ENCODE results near the gene MEX3D.

DNA sequence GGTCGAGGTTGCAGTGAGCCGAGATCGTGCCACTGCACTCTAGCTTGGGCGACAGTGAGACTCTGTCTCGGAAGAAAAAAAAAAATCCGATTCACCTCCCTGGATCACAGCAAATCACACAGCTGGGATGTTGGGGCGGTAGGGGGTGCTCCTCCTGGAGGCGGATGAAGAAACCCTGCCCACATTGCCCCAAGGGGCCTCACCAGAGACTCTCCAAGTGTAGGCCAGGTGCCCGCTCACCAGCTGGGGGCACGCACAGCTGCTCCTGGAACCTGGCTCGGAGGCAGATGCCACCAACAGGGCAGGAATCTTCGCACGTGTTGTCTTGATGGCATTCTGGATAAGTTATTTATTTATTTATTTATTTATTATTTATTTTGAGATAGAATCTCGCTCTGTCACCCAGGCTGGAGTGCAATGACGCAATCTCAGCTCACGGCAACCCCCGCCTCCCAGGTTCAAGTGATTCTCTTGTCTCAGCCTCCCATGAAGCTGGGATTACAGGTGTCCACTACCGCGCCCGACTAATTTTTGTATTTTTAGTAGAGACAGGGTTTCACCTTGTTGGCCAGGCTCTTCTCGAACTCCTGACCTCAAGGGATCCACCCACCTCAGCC, 34.1 kb upstream of the MEX3D start:
- TF ChIP-seq, protein P1, sequence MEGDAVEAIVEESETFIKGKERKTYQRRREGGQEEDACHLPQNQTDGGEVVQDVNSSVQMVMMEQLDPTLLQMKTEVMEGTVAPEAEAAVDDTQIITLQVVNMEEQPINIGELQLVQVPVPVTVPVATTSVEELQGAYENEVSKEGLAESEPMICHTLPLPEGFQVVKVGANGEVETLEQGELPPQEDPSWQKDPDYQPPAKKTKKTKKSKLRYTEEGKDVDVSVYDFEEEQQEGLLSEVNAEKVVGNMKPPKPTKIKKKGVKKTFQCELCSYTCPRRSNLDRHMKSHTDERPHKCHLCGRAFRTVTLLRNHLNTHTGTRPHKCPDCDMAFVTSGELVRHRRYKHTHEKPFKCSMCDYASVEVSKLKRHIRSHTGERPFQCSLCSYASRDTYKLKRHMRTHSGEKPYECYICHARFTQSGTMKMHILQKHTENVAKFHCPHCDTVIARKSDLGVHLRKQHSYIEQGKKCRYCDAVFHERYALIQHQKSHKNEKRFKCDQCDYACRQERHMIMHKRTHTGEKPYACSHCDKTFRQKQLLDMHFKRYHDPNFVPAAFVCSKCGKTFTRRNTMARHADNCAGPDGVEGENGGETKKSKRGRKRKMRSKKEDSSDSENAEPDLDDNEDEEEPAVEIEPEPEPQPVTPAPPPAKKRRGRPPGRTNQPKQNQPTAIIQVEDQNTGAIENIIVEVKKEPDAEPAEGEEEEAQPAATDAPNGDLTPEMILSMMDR (conservative IDR thresholded peaks at IDR 0.05; ENCODE audit: low read length), result peak; percentile 12; the same call in 1 of the 2 replicates
- TF ChIP-seq EZH2phosphoT487 (IDR thresholded peaks at IDR 0.05; ENCODE audit: borderline replicate concordance, low read depth, low read length), result no peak

Measured in OCI-LY7 (cell line).